Measurements from ENCODE around the gene NELL1. TPM values are rescaled to one million over a fixed set of nuclear protein-coding genes. Genes with fewer than 3 reads are reported as not detected.

Gene NELL1
- total RNA-seq, 2 donors from 2014 or later = not detected

DNA sequence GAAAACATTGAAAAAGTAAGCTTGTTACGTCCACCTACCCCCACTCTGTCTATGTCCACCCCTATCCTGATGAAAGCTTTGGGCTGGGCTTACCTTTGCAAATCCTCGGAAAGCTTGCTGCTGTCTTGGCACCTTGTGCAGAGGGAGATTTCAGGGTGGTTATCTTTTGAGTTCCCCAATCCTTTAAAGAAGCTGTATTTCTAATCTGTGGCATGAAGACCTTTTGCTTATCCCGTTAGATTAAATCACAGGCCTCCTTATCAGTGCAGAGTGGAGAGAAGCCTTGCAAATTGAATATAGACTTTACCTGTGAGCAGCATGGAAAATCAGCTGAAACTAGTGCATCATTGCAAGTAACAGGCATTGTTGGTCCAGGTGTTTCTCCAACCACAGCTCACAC, 942.9 kb downstream of the NELL1 start:
- Histone ChIP-seq H3K36me3 (replicated peaks in 1 of 2; ENCODE audit: insufficient read depth in 1 of 2, low read depth in 2 of 2) (no peaks in the 10 kb centered on the region), H3K4me3 (no peak overlapping the region), H3K27ac (no peak overlapping the region), H3K4me1 (no peaks in the 10 kb centered on the region), H3K9me3 (no peaks in the 10 kb centered on the region), H3K27me3 (no peaks in the 10 kb centered on the region)
- DNase-seq (no peak), ATAC-seq (no peak)
- intact Hi-C loops (cut with DNase I) = no loop called here
- WGBS, 2 donors = 24 to 38% methylated on average over 3 of the region's 3 CpGs
- TF ChIP-seq CTCF (IDR thresholded peaks at IDR 0.05) = no peak
- no peak for TF ChIP-seq POLR2A (IDR thresholded peaks at IDR 0.05)

GRCh38 chr11:21614961-21615360, 945.6 kb downstream of the NELL1 start:
- TF ChIP-seq CTCF (IDR thresholded peaks at IDR 0.05) = no peak
- no peak for TF ChIP-seq POLR2A (IDR thresholded peaks at IDR 0.05)
- no peak for DNase-seq
- ATAC-seq = no peak
- no peaks in the 10 kb centered on the region for H3K9me3 ChIP-seq
- no peaks in the 10 kb centered on the region for H3K36me3 ChIP-seq (replicated peaks in 1 of 2; ENCODE audit: insufficient read depth in 1 of 2, low read depth in 2 of 2)
- H3K27me3 ChIP-seq = no peaks in the 10 kb centered on the region
- intact Hi-C loops (cut with DNase I) = no loop called here
- H3K4me3 ChIP-seq = no peak overlapping the region
- no peaks in the 10 kb centered on the region for H3K4me1 ChIP-seq
- WGBS, 2 donors = 48 to 54% methylated on average over 5 of the region's 5 CpGs
- H3K27ac ChIP-seq = no peak overlapping the region

GRCh38 chr11:21615955-21616371, 946.6 kb downstream of the NELL1 start:
- WGBS, 2 donors = 50 to 54% methylated on average over 3 of the region's 3 CpGs
- ATAC-seq (no peak), DNase-seq (no peak)
- no peak overlapping the region for H3K27ac ChIP-seq
- H3K9me3 ChIP-seq = no peaks in the 10 kb centered on the region
- no peak for TF ChIP-seq POLR2A (IDR thresholded peaks at IDR 0.05)
- TF ChIP-seq CTCF (IDR thresholded peaks at IDR 0.05) = no peak
- no peaks in the 10 kb centered on the region for H3K36me3 ChIP-seq (replicated peaks in 1 of 2; ENCODE audit: insufficient read depth in 1 of 2, low read depth in 2 of 2)
- H3K4me3 ChIP-seq = no peak overlapping the region
- H3K4me1 ChIP-seq = no peaks in the 10 kb centered on the region
- H3K27me3 ChIP-seq = no peaks in the 10 kb centered on the region
- intact Hi-C loops (cut with DNase I) = no loop called here

DNA sequence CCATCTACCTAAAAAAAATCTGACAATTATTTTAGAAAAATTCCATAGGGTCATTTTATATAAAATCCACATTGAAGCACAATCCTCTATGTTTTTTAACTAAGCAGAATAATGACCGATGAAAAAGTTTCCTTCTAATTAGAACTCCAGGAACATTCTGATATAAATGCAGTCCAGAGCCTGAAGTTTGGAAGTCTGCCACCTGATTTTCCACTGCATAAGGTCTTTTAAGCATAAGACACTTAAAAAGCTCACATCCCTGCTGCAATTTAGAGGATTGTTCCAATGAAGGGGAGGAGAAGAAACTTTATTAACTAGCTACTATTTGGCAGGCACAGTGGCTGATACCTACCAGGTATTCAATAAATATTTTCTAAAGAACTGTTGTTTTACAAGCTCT, 953.2 kb downstream of the NELL1 start:
- H3K27ac ChIP-seq = no peak overlapping the region
- TF ChIP-seq POLR2A (IDR thresholded peaks at IDR 0.05) (no peak), CTCF (IDR thresholded peaks at IDR 0.05) (no peak)
- no peak overlapping the region for H3K4me3 ChIP-seq
- 54 to 82% methylated on average over 1 of the region's 1 CpG for WGBS, 2 donors
- no peaks in the 10 kb centered on the region for H3K4me1 ChIP-seq
- no peaks in the 10 kb centered on the region for H3K36me3 ChIP-seq (replicated peaks in 1 of 2; ENCODE audit: insufficient read depth in 1 of 2, low read depth in 2 of 2)
- no peaks in the 10 kb centered on the region for H3K27me3 ChIP-seq
- ATAC-seq (no peak), DNase-seq (peak in 1 of 4 donors; percentile 8)
- no peaks in the 10 kb centered on the region for H3K9me3 ChIP-seq
- intact Hi-C loops (cut with DNase I) = no loop called here

DNA sequence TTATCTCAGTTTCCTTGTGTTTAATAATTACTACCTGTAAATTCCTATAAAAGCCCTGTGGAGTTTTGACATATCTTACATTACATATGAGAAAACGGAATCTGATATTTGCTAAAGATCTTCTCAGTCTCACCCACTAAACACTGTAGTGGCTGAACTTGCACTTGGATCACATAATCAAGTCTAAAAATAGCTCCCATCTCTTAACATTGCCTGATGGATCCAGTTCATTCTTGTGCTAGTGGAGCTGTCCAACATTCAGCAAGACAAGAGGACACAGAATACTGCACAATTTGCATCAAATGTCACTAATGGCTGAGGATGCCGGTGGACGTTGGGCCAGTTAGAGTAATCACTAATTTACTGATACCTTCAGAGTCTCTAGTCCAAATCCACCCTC, 953.6 kb downstream of the NELL1 start:
- Histone ChIP-seq H3K27me3 (no peaks in the 10 kb centered on the region), H3K27ac (no peak overlapping the region), H3K36me3 (replicated peaks in 1 of 2; ENCODE audit: insufficient read depth in 1 of 2, low read depth in 2 of 2) (no peaks in the 10 kb centered on the region), H3K4me1 (no peaks in the 10 kb centered on the region), H3K4me3 (no peak overlapping the region), H3K9me3 (no peaks in the 10 kb centered on the region)
- DNase-seq (no peak), ATAC-seq (peak; percentile 62)
- 26 to 36% methylated on average over 3 of the region's 3 CpGs for WGBS, 2 donors
- TF ChIP-seq CTCF (IDR thresholded peaks at IDR 0.05) = no peak
- TF ChIP-seq POLR2A (IDR thresholded peaks at IDR 0.05) = no peak
- intact Hi-C loops (cut with DNase I) = no loop called here

All from body of pancreas (tissue), 4 donors.